Measurements from ENCODE around the gene SCAPER.

GRCh38 chr15:76868740-76869139, 36.4 kb downstream of the SCAPER start:
- TF ChIP-seq CTCF (IDR thresholded peaks at IDR 0.05) (no peak), POLR2A (IDR thresholded peaks at IDR 0.05) (no peak)

Measured in breast epithelium (tissue), 3 donors.